ELR (cell line): ENCODE data around the gene USP17L18.
"Not testable (repeated sequence)": the region's sequence is repeated elsewhere in the genome, so short reads cannot be mapped to it uniquely, and the experiment has no call there.

Source experiments
- DNase-seq: peaks from one replicate; pipeline ENCODE4 v3.0.0-alpha.2; 2015; ENCODE audit warnings: low read depth

Gene USP17L18

DNA sequence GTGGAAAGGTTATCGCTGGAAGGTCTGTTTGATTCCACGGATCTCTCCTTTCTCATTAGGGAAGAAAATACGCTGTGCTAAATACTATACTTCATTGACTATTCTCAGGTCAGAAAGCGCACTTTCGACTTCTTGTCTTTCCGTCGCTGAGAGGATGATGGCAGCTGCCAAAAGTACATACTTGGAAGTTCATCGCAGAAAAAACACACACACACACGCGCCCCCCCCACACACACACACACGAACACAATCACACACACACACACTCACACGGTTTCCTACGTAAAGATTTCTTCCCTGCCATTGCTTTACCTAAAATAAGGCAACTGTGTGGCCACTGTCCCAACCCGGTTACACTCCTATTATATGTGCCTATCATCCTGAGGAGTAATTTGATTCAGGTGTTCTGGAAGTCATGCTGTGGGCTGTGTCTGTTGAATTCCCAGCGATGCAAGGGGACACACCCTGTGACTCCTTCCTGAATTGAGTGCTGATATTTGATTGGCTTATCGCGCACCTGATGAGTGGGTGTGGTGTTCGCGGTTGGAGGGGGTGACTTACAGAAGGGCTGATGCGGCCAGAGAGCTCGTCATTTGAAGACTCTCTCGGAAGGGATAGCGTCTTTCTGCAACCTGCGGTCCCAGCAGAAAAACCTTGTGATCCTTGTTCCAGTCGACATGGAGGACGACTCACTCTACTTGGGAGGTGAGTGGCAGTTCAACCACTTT, at the start of gene USP17L18:
Gene USP17L18 (plus strand): TSS at position 678 of the 728 bp plus-strand sequence. CDS start 0 bp downstream, at position 678.
- peak; percentile 0 for DNase-seq

DNA sequence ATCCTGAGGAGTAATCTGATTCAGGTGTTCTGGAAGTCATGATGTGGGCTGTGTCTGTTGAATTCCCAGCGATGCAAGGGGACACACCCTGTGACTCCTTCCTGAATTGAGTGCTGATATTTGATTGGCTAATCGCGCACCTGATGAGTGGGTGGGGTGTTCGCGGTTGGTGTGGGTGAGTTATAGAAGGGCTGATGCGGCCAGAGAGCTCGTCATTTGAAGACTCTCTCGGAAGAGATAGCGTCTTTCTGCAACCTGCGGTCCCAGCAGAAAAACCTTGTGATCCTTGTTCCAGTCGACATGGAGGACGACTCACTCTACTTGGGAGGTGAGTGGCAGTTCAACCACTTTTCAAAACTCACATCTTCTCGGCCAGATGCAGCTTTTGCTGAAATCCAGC, 38.1 kb upstream of the USP17L18 start, which contains the start of gene USP17L10:
Gene USP17L10 (plus strand): TSS at position 301 of the 400 bp plus-strand sequence. CDS start 0 bp downstream, at position 301.
- not testable (repeated sequence) for DNase-seq

- DNase-seq = not testable (repeated sequence)
Observed at GRCh38 chr4:9214701-9215100, 33.7 kb upstream of the USP17L18 start.

- DNase-seq = not testable (repeated sequence)
Observed at GRCh38 chr4:9215105-9215504, 33.3 kb upstream of the USP17L18 start, which contains the start of gene USP17L11. TSS of gene USP17L11 (plus strand) at chr4:9215405. CDS start at chr4:9215405, 0 bp downstream.

DNA sequence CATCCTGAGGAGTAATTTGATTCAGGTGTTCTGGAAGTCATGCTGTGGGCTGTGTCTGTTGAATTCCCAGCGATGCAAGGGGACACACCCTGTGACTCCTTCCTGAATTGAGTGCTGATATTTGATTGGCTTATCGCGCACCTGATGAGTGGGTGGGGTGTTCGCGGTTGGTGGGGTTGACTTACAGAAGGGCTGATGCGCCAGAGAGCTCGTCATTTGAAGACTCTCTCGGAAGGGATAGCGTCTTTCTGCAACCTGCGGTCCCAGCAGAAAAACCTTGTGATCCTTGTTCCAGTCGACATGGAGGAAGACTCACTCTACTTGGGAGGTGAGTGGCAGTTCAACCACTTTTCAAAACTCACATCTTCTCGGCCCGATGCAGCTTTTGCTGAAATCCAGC, 28.6 kb upstream of the USP17L18 start, which contains the start of gene USP17L12:
Gene USP17L12 (plus strand): TSS at position 301 of the 400 bp plus-strand sequence. CDS start 0 bp downstream, at position 301.
- not testable (repeated sequence) for DNase-seq

GRCh38 chr4:9224596-9224995, 23.8 kb upstream of the USP17L18 start, which contains the start of gene USP17L13:
TSS of gene USP17L13 (plus strand) at chr4:9224896. CDS start at chr4:9224896, 0 bp downstream.
- not testable (repeated sequence) for DNase-seq

GRCh38 chr4:9230249-9230648, 18.2 kb upstream of the USP17L18 start:
- not testable (repeated sequence) for DNase-seq

DNA sequence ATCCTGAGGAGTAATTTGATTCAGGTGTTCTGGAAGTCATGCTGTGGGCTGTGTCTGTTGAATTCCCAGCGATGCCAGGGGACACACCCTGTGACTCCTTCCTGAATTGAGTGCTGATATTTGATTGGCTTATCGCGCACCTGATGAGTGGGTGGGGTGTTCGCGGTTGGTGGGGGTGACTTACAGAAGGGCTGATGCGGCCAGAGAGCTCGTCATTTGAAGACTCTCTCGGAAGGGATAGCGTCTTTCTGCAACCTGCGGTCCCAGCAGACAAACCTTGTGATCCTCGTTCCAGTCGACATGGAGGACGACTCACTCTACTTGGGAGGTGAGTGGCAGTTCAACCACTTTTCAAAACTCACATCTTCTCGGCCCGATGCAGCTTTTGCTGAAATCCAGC, 14.3 kb upstream of the USP17L18 start, which contains the start of gene USP17L15:
Gene USP17L15 (plus strand): TSS at position 301 of the 400 bp plus-strand sequence. CDS start 0 bp downstream, at position 301.
- not testable (repeated sequence) for DNase-seq

DNA sequence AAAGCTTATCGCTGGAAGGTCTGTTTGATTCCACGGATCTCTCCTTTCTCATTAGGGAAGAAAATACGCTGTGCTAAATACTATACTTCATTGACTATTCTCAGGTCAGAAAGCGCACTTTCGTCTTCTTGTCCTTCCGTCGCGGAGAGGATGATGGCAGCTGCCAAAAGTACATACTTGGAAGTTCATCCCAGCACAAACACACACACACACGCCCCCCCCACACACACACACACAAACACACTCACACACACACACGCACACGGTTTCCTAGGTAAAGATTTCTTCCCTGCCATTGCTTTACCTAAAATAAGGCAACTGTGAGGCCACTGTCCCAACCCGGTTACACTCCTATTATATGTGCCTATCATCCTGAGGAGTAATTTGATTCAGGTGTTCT, 10.0 kb upstream of the USP17L18 start:
- DNase-seq = not testable (repeated sequence)

GRCh38 chr4:9243579-9243978, 4.9 kb upstream of the USP17L18 start, which contains the start of gene USP17L17:
TSS of gene USP17L17 (plus strand) at chr4:9243879. CDS start at chr4:9243879, 0 bp downstream.
- DNase-seq = not testable (repeated sequence)

- DNase-seq = not testable (repeated sequence)
Observed at GRCh38 chr4:9253078-9253477, 4.6 kb downstream of the USP17L18 start, which contains the start of gene USP17L19. TSS of gene USP17L19 (plus strand) at chr4:9253378. CDS start at chr4:9253378, 0 bp downstream.

DNA sequence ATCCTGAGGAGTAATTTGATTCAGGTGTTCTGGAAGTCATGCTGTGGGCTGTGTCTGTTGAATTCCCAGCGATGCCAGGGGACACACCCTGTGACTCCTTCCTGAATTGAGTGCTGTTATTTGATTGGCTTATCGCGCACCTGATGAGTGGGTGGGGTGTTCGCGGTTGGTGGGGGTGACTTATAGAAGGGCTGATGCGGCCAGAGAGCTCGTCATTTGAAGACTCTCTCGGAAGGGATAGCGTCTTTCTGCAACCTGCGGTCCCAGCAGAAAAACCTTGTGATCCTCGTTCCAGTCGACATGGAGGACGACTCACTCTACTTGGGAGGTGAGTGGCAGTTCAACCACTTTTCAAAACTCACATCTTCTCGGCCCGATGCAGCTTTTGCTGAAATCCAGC, 9.4 kb downstream of the USP17L18 start, which contains the start of gene USP17L20:
Gene USP17L20 (plus strand): TSS at position 301 of the 400 bp plus-strand sequence. CDS start 0 bp downstream, at position 301.
- not testable (repeated sequence) for DNase-seq

GRCh38 chr4:9262572-9262971, 14.1 kb downstream of the USP17L18 start, which contains the start of gene USP17L21:
TSS of gene USP17L21 (plus strand) at chr4:9262872. CDS start at chr4:9262872, 0 bp downstream.
- not testable (repeated sequence) for DNase-seq

- not testable (repeated sequence) for DNase-seq
Observed at GRCh38 chr4:9267319-9267718, 18.9 kb downstream of the USP17L18 start, which contains the start of gene USP17L22. TSS of gene USP17L22 (plus strand) at chr4:9267619. CDS start at chr4:9267619, 0 bp downstream.

- not testable (repeated sequence) for DNase-seq
Observed at GRCh38 chr4:9271719-9272118, 23.3 kb downstream of the USP17L18 start.
